Liver (tissue), 3 donors: ENCODE data around the gene KIAA1217.

Experiments
- CTCF ChIP-seq: fragments of 150-350 bp; IDR thresholded peaks from 2 replicates; pipeline ENCODE4 v1.5.1; 2017; ENCODE audit warnings: improper control_type of control experiment, low read depth, low read length; ENCODE audit not compliant: missing input control
- RAD21 ChIP-seq, 2 donors: IDR thresholded peaks; 2 replicates each; pipeline ENCODE4 v1.6.1; 2016; ENCODE audit warnings: antibody characterized with exemption in 2 of 2, mild to moderate bottlenecking in 2 of 2
- donor health status: healthy.
- donor health status: healthy.

GRCh38 chr10:24568042-24568441 lies 359.1 kb downstream of the KIAA1217 start:
- TF ChIP-seq CTCF (no peak), RAD21 (IDR thresholded peaks at IDR 0.05) (no peak)
